Measurements from ENCODE around the gene PSMB7.

- no peak for TF ChIP-seq CTCF (IDR thresholded peaks at IDR 0.05; ENCODE audit: low read depth, low read length)
- TF ChIP-seq EZH2phosphoT487 (IDR thresholded peaks at IDR 0.05; ENCODE audit: low read depth) = no peak
Observed at GRCh38 chr9:124390794-124391658, 24.2 kb downstream of the PSMB7 start.
